Activated CD8-positive, alpha-beta memory T cell treated with anti-CD3 and anti-CD28 coated beads for 48 hours (primary cell): ENCODE measurements around the gene SLC16A1.
"Not testable (repeated sequence)": the region's sequence is repeated elsewhere in the genome, so short reads cannot be mapped to it uniquely, and the experiment has no call there.

Experiments used
- DNase-seq, 3 experiments: peaks; one replicate each; pipeline ENCODE4 v3.0.0-alpha.2; 2020; ENCODE audit warnings: low read depth in 2 of 3, low spot score in 2 of 3

Gene SLC16A1

GRCh38 chr1:112887599-112888283, 68.3 kb downstream of the SLC16A1 start:
- DNase-seq: no peak

GRCh38 chr1:112884996-112885395, 71.0 kb downstream of the SLC16A1 start:
- not testable (repeated sequence) for DNase-seq

- no peak for DNase-seq
These were observed 73.7 kb downstream of the SLC16A1 start for GRCh38 chr1:112882271-112882744.

GRCh38 chr1:112881742-112882127, 74.3 kb downstream of the SLC16A1 start:
- no peak for DNase-seq

GRCh38 chr1:112879834-112880233, 76.2 kb downstream of the SLC16A1 start:
- no peak for DNase-seq

GRCh38 chr1:112878321-112878720, 77.7 kb downstream of the SLC16A1 start:
- DNase-seq: no peak

GRCh38 chr1:112877750-112878149, 78.2 kb downstream of the SLC16A1 start:
- no peak for DNase-seq

GRCh38 chr1:112876315-112876714, 79.7 kb downstream of the SLC16A1 start:
- DNase-seq: no peak

- DNase-seq: no peak
These were observed 83.4 kb downstream of the SLC16A1 start for GRCh38 chr1:112872551-112872962.

GRCh38 chr1:112870887-112871646, 84.9 kb downstream of the SLC16A1 start:
- no peak for DNase-seq

GRCh38 chr1:112869895-112870294, 86.1 kb downstream of the SLC16A1 start:
- no peak for DNase-seq

- DNase-seq: no peak
These were observed 87.8 kb downstream of the SLC16A1 start for GRCh38 chr1:112868191-112868590.

- DNase-seq: no peak
These were observed 89.0 kb downstream of the SLC16A1 start for GRCh38 chr1:112866981-112867380.

- DNase-seq: no peak
These were observed 89.8 kb downstream of the SLC16A1 start for GRCh38 chr1:112866151-112866550.

- no peak for DNase-seq
These were observed 93.1 kb downstream of the SLC16A1 start for GRCh38 chr1:112862753-112863426.
